Hindlimb muscle (tissue), 1 donor: ENCODE measurements around the gene SH3BGR. TPM values are rescaled to one million over a fixed set of nuclear protein-coding genes. Genes with fewer than 3 reads are reported as not detected.

Experiments
- DNase-seq: peaks from one replicate; pipeline ENCODE4 v3.0.0-alpha.2; 2013
- polyA plus RNA-seq: library from polyadenylated mRNA; unstranded; fragments of 120-200 nt; gene quantifications from one replicate; pipeline ENCODE4 v1.2.1, GENCODE V29; 2013; ENCODE audit not compliant: insufficient read length

Gene SH3BGR
- polyA plus RNA-seq, 1 donor, result 190 TPM

DNA sequence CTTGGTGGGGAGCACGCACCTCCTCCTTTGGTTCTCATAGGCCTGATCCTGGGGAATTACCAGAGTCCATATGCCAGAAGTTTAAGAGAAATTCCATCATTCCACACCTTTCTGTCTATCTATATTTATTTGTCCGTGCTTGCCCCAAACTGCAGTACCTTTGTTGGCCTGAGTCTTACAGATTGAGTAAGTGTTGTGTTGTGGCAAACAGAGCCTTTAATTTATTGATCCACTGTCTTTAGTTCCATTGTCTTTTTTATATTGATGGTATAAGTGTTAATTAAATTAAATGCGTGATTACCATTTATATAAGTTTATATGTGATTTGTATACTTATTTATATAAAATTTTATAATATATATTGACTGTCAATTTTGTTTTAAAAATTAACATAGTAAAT is 4.9 kb downstream of the SH3BGR start:
- no peak for DNase-seq

DNA sequence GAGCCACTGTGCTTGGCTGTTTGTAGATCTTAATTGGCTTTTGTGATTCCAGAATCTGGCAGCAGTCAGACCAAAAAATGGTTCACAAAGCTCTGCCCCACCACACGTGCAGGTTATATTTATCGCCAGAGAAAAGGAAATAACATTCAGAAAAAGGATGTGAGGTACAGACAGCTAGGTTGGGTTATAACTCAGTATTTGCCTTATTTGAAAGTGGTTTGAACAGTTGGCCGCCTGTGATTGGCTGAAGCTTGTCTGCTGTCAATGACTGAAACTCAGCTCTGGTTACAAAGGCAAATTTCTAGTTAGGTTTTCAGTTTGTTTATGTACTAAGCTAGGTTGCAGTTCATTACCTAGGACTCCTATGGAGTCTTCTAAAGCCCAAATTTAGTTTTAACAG is 9.6 kb downstream of the SH3BGR start:
- DNase-seq, result no peak

DNA sequence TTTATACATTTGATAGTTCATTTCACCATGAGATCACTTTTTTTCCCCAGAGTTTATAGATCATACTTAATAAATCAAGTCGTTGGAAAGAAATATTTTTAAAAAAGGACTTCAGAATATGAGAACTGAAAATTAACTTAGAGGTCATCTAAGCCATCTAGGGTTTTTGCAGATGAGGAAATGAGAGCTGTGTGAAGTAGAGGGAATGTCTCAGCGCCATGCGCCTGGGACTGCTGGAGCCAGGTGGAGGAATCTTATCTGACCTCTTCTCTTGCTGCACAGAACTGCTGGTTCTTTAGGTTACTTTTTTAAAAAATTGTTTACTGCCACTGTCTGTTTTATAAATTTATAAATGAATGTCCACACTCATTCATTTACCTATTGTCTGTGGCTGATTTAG is 11.5 kb downstream of the SH3BGR start:
- no peak for DNase-seq

DNA sequence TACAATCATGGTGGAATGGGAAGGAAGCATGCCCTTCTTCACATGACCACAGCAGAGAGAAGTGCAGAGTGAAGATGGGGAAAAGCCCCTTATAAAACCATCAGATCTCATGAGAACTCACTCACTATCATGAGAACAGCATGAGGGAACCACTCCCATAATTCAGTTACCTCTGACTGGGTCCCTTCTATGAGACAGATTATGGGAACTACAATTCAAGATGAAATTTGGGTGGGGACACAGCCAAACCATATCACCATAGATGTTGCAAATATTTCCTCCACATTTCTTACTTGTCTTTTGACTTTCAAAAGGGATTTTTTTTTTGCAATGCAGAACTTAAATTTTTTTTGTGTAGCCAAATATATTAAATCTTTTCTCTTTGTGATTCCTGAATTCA is 14.8 kb downstream of the SH3BGR start:
- no peak for DNase-seq

DNA sequence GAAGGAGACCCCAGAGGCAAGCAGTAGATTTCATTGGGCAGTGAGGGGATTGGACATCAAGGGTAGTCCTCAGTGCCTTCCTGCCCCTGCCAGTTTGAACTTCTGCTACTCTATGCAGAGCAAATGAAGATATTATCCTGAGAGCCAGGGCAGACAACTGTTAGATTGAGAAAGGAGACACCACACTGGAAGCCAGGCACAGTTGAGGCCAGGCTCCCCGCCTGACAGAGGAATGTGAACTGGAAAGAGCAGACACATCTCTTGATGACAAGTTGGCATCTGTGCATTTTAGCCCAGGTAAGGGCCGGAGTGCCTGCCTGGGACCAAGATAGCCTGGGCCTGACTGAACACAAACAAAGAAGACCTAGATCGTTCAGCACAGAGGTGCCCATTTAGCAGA is 16.0 kb downstream of the SH3BGR start:
- no peak for DNase-seq

DNA sequence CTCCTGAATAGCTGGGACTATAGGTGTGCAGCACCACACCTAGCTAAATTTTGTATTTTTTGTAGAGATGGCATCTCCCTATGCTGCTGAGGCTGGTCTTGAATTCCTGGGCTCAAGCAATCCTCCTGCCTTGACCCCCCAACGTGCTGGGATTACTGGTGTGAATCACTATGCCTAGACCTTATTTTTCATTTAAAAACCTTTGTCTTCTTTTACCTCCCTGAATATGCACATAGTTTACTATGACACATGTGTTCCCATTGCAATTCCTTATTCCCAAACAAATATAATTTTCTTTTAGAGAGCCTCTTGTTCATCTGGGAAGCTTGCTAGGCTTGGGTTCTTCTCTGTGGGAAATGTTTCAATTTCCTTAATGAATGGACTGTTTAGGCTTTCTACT is 16.8 kb downstream of the SH3BGR start:
- DNase-seq, result no peak

DNA sequence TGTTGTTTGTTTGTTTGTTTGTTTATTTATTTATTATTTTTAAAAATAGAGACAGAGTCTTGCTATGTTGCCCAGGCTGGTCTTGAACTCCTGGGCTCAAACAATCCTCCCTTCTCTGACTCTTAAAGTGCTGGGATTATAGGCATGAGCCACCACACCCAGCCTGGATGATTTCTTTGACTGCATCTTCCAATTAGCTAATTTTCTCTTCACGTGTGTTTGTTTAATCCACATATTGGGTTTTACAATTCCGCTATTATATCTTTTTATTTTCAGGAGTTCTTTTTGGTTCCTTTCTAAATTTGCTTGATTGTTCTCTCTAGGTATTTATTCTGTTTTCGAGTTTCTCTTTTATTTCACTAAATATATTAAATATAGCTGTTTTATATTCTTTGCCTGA is 19.8 kb downstream of the SH3BGR start:
- DNase-seq, result no peak

DNA sequence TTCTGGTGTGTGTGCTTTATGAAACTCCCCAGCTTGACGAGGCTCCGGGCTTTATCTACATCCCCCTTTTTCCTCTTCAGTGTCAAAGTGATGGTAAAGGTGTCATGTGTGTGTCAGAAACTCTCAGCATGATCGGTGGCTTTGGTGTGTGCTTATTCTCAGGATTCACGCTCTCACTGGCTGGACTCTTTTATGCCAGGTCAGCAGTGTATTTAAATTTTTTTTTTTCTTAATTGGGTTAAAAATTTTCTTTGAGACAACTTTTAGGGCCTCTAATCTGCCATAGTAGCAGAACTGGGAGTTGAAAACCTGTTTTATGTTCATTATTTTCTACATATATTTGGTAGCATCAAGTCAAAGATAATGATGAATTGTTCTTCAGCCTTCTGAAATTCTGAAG is 21.0 kb downstream of the SH3BGR start:
- DNase-seq, result no peak

DNA sequence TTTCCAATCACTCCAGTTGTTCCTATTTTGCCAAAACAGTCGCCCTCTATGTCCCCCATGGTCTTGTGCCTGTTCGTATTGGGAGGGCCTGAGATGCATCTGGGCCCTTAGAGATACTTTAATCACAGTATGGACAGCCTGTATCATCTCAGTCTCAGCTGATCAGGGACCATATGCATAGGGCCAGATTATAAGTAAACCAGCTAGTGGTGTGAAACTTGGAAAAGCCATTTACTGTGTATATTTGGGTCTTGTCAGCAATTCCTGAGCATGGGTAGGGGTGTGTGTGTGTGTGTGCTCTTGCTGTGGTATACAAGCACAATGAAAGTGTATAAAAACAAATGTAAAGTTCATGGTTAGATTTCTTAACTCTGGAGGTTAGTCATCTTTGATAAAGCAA is 22.8 kb downstream of the SH3BGR start:
- DNase-seq, result no peak

DNA sequence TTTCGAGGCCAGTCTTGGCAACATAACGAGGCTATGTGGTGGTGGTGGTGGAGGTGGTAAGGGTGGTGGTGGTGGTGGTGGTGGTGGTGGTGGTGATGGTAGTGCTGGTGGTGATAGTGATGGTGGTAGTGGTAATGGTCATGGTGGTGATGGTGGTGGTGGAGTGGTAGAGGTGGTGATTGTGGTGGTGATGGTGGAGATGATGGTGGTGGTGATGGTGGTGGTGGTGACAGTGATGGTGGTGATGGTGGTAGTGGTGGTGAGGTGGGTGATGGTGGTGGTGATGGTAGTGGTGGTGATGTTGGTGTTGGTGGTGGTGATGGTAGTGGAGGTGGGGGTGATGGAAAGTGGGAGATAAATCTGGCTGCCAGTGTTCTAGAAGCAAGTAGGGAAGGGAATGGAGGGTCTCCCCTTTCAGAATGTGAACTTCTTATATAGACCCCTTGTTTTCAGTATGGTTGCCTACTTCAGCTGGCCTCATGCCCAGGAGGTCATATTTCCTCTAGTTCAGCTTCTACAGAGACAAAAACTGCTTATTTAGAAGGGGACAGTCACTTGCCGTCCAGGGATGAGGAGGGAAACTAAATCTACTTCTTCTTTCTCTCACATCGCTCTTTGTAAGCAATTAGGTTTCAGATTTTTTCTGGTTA is 27.5 kb downstream of the SH3BGR start:
- DNase-seq, result no peak

DNA sequence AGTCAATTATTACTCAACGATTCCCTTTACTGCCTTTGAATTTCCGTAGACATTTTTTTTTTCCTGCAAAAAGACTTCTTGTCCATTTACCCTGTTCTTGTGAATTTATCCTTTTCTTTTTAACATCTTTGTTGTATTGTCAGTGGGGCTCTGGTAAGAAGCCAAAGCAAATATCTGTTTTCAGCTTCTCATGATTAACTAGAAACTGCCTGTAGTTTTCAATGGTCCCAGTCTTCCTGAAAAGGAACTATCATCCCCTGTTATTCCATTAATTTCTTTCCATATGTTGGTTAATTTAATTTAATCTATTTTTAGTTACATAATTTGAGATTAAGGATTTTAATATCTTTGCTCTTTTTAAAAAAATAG is 28.0 kb downstream of the SH3BGR start:
- DNase-seq, result no peak

DNA sequence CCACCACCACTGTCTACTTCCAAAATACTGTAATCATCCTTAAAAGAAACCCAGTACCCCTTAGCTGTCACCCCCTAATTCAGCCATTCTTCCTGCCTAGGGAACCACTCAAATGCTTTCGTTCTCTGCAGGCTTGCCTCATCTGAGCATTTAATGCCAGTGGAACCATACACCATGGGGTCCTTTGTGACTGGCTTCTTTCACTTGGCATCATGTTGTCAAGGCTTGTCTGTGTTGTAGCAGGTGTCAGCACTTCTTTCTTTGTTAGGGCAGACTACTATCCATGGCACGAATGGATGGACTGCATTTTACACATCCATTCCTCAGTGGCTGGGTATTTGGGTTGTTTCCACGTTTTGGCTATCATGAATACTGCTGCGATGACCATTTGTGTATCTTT is 28.5 kb downstream of the SH3BGR start:
- DNase-seq, result no peak

DNA sequence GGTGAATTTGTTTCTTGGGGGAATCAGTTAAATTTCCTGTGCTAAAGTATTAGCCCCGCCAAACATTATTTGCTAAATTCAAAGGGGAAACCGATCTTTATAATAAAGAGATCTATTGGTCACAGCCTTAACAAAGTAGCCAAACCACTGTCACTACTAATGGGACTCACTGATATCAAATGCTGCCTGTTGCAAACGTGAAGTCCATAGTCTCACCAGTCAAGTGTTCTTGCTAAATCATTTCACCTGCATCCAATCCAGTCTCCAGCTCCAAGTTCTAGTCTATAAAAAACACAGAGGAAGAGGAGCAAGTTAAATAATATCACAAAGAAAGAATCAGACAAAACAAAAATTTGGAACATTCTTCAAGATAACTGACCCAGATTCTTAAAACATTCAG is 30.1 kb downstream of the SH3BGR start:
- DNase-seq, result no peak

DNA sequence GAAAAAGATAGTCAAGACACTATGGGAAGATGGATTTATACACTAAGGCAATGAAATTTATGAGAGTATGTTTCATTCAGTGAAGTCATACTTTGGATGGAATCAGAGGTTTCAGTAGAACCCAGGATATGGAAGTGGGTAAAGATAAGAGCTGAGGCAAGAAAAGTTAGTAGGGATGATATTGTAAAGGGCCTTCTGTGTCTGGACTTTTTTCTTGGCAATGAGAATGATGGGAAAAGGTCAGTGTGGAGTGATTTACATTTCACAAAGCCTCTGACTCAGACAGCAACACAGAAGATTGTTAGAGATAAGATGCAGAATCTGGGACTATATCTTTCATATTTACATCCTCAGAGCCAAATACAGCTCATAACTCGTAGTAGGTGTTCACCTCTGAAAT is 32.1 kb downstream of the SH3BGR start:
- DNase-seq, result no peak

DNA sequence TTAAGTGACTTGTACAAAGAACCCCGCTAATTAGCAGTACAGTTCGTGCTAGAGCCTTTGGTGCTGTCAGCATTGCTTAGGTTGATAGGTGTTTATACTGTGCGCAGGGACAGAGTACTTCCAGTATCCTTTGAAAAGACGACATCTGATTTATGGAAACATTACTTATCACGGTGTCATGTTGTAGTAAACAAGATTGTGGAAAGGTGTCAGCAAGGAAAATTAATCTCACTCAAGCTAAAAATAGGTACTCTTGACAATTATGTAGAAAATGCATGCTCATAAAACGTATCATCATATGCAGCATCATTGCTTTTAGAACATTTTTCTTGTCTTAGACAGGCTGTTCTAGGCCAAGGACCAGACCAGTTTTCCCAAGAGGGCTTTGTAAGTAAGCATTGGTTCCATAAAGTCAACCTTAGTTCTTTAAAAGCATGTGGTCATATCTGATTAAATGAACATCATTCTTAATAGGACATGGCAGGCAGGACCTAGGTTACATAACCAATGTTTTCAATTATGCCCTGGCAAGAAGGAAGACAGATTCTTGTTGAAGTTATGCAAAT is 33.0 kb downstream of the SH3BGR start:
- peak; percentile 5 for DNase-seq

DNA sequence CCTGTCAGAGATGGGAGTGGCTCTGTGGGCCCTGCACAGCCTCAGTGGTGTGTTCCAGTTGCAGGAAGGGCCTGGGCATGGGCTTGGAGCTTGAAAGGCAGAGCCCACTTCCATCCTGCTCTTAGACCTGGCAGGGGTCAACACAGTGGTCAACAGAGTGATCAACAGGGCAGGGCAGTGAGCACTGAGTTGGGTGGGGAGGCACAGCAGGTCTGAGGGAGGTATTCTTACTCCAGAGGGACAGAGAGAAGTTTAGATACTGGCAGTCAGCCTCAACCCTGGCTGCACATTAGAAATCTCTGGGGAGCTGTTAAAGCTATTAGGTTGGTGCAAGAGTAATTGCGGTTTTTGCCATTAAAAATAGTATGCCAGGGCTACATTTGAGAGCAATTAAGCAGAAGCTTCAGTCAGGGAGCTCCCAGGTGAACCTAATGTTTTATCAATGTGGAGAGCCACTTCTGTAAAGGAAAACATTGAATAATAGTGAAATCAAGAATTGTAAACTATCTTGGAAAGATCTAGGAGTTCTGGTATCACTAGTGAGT is 37.7 kb downstream of the SH3BGR start:
- DNase-seq, result no peak

DNA sequence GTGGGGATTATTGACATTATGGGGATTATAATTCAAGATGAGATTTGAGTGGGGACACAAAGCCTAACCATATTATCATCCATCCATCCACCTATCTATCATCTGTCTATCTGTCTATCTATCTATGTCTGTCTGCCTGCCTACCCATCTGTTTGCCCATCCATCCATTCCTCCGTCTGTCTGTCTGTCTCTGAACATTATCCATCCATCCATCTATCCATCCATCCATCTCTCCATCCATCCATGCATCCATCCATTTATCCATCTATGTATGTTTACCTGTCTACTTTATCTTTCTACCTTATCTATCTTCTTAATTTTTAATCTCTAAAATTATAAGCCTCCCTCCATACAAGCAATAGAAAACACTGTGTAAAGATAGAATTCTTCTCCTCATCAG is 47.4 kb downstream of the SH3BGR start:
- no peak for DNase-seq

DNA sequence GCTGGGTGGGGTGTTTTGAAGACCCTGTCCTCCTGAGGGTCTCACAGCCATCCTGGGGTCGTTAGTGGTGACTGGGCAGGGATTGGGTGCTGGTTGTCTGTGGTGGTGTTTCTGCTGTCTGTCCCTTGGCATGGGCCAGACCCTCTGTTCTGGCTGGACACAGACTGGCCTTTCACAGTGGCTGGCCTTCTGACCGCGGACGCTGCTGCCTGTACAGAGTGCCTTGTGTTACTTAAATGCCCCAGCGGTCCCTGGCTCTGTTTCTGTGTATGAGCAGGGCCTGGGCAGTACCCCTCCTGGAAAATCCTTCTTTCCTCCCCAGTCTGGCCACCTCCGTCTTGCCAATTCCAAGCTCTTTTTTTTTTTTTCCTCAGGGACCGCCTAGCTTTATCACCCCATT is 50.9 kb downstream of the SH3BGR start:
- no peak for DNase-seq

DNA sequence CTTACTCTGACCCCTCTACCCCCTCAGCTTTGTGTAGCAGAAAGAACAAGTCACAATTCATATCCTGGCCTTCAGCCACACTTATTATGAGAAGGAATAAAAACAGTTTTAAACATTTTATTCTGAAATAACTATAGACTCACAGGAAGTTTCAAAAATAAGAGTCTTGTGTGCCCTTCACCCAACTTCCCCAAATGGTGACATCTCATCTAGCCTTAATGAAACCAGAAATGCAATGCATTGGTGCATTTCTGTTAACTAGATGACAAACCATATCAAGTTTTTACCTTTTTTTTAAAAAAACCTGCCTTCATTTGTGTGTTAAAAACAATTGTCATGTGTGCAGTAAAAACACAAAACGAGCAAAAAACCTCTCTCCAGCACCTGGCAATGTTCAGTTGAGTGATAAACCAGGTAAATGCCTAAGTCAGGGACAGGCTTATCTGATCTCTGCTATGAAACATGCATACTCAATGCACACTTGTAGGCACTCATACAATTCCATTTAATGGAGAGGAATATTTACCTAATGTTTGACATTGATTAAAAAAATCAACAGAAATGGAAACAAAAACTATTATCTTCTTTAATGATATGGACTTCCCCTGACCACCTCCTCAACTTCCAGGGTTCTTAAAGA is 51.5 kb downstream of the SH3BGR start:
- no peak for DNase-seq

DNA sequence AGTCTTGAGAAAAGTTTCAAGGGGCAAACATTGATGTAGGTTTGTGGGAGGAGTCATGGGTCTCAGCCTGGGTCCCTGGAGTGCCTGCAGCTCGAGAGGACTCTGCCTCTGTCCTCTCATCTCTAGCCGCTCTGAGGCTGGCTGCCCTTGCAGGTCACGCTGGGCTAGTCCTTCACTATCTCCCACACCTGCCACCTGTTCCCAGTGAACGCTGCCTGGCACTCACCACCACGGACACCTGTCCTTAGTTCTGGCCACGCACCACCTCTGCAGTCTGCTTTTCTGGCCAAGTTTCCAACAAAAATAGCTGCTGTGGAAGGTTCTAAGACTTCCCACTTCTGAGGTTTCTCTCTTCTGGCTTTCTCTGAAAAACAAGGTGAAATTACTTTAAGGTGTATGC is 52.5 kb downstream of the SH3BGR start:
- DNase-seq, result no peak

DNA sequence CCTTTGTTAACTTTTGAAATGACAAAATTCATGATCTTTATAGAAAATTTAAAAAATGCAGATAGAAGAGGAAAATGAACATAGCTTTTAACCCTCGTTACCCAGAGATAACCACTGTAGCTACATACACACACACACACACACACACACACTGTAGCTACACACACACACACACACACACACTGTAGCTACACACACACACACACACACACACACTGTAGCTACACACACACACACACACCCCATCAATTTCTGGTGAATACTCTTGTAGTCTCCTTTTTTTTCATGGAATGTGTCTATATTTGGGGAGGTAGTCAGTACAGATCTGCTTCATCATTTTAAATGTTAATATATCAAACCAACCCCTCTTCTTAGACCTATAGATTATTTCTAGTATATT is 58.5 kb downstream of the SH3BGR start:
- DNase-seq, result no peak

DNA sequence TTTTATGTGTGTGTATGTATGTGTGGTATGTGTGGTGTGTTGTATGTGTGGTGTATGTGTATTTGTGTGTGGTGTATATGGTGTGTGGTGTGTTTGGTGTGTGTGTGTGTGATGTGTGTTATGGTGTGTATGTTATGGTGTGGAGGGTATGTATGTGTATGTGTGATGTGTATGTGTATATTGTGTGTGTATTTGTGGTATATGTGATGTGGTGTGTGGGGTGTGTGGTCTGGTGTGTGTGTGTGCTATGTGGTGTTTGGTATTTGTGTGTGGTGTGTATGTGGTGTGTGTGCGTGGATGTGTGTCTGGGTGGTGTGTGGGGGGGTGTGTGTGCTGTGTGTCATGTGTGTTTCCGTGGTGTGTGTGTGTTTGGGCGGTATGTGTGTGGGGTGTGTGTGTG is 59.3 kb downstream of the SH3BGR start:
- DNase-seq, result no peak

DNA sequence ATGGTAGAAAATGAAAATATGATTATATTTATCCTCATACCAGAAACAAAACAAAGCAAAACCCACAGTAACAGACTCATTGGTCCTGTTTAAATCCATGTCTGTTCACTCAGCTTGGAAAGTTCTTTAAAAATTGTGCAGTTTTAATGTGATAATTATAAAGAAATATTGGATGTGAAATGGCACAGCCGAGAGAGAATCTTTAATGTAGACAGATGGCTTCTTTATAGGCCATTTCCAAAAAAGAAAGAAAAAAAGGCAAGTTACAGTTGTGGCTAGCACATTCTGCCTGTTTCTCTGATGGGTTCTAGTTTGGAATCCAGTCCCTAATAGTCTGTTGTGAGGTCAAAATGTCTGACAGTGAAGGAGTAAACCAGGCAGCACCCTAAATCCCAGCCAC is 62.0 kb downstream of the SH3BGR start:
- no peak for DNase-seq

DNA sequence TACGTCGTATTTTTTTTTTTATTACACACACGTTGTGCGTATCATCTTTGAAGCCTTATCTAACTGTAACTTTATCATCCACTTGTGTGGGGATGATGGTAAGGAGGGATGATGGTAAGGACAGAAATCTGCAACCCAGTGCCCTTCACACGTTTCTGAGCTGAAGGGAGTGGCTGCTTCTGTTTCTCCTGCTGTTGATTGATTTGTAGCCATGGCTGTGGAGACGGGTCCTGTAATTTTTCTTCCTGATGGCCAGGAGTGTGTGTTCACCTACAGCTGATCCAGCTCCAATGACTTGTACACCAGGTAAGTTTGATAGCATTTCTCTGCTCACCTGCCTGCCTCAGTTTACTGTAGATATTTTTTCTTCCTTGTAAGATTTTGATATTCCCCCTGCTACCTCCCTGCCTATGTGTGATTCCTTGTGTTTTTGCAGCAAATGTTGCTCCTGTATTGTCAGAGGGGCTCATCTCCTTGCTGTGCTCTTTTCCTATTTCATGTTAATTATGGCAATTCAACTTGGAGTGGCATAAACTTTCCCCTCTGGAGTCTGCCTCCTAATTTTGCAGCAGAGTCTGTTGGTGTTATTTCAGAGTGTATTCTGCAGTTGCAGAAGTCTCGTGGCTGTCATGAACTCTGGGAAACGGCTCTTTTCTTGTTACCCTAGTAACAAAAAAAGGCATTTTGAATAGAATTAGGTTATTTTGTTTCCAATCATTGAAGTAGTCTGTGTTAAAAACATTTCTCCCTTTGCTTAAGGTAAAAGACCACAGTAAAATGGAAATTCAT is 64.1 kb downstream of the SH3BGR start:
- no peak for DNase-seq
